ENCODE measurements around the gene MYO9B.

DNA sequence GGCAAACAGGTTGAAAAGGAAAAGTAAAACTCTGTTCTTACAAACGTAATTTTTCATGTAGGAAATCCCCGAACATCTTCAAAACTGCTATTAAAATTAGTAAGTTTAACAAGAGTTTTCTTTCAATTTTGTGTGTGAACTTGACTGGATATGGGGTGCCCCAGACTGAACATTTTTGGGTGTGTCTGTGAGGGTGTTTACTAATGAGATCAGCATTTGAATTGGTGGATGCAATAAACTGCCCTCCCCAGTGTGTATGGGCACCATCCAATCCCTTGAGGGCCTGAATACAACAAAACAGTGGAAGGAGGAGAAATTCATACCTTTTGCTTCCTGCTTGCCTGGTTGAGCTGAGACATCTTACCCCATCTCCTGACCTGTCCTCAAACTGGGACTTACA, 12.1 kb upstream of the MYO9B start:
- TF ChIP-seq, protein P1, sequence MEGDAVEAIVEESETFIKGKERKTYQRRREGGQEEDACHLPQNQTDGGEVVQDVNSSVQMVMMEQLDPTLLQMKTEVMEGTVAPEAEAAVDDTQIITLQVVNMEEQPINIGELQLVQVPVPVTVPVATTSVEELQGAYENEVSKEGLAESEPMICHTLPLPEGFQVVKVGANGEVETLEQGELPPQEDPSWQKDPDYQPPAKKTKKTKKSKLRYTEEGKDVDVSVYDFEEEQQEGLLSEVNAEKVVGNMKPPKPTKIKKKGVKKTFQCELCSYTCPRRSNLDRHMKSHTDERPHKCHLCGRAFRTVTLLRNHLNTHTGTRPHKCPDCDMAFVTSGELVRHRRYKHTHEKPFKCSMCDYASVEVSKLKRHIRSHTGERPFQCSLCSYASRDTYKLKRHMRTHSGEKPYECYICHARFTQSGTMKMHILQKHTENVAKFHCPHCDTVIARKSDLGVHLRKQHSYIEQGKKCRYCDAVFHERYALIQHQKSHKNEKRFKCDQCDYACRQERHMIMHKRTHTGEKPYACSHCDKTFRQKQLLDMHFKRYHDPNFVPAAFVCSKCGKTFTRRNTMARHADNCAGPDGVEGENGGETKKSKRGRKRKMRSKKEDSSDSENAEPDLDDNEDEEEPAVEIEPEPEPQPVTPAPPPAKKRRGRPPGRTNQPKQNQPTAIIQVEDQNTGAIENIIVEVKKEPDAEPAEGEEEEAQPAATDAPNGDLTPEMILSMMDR (IDR thresholded peaks at IDR 0.05; ENCODE audit: low read depth, low read length, poor library complexity, severe bottlenecking): no peak
- TF ChIP-seq EZH2phosphoT487 (IDR thresholded peaks at IDR 0.05; ENCODE audit: borderline replicate concordance, low read length): no peak
